SK-N-SH treated with all-trans-retinoic acid at 6 μM for 48 hours (cell line): ENCODE data around the gene SLITRK6.

Source experiments
- ARNTL ChIP-seq: fragments of 450-650 bp; formaldehyde crosslinking; IDR thresholded peaks from 2 replicates; pipeline ENCODE4 v1.5.0; 2020; ENCODE audit warnings: low read depth, mild to moderate bottlenecking, moderate library complexity, borderline replicate concordance
- ZFP30 ChIP-seq: fragments of 450-650 bp; formaldehyde crosslinking; IDR thresholded peaks from 2 replicates; pipeline ENCODE4 v1.5.0; 2022; ENCODE audit warnings: mild to moderate bottlenecking, moderate library complexity
- ZNF70 ChIP-seq: fragments of 450-650 bp; formaldehyde crosslinking; IDR thresholded peaks from 2 replicates; pipeline ENCODE4 v1.5.0; 2020; ENCODE audit warnings: mild to moderate bottlenecking, moderate library complexity
- TF ChIP-seq, protein P1 (sequence below): fragments of 250-450 bp; sonication (Bioruptor Pico); IDR thresholded peaks from 2 replicates; pipeline ENCODE4 v1.8.0; 2020; ENCODE audit warnings: mild to moderate bottlenecking, moderate library complexity, borderline replicate concordance
- TF ChIP-seq, protein P2 (sequence below): fragments of 250-450 bp; sonication (Bioruptor Pico); IDR thresholded peaks from 2 replicates; pipeline ENCODE4 v1.5.0; 2020; ENCODE audit warnings: mild to moderate bottlenecking, moderate library complexity

DNA sequence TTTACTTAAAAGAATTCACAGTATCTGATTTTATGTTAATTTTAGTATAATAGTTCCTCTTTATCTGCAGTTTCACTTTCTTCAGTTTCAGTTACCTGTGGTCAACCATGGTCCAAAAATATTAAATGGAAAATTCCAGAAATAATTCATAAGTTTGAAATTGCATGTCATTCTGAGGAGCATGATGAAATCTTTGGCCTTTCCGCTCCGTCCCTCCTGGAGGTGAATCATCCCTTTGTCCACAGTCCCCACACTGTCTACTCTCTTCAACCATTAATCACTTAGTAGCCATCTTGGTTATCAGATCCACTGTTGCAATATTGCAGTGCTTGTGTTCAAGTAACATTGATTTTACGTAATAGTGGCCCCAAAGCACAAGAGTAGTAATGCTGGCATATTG lies 26.9 kb downstream of the SLITRK6 start:
- TF ChIP-seq ARNTL (CRISPR knock-in tag) (no peak), ZFP30 (CRISPR knock-in tag) (no peak), ZNF70 (no peak)
- TF ChIP-seq, protein P1, sequence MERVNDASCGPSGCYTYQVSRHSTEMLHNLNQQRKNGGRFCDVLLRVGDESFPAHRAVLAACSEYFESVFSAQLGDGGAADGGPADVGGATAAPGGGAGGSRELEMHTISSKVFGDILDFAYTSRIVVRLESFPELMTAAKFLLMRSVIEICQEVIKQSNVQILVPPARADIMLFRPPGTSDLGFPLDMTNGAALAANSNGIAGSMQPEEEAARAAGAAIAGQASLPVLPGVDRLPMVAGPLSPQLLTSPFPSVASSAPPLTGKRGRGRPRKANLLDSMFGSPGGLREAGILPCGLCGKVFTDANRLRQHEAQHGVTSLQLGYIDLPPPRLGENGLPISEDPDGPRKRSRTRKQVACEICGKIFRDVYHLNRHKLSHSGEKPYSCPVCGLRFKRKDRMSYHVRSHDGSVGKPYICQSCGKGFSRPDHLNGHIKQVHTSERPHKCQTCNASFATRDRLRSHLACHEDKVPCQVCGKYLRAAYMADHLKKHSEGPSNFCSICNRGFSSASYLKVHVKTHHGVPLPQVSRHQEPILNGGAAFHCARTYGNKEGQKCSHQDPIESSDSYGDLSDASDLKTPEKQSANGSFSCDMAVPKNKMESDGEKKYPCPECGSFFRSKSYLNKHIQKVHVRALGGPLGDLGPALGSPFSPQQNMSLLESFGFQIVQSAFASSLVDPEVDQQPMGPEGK = no peak
- TF ChIP-seq, protein P2, sequence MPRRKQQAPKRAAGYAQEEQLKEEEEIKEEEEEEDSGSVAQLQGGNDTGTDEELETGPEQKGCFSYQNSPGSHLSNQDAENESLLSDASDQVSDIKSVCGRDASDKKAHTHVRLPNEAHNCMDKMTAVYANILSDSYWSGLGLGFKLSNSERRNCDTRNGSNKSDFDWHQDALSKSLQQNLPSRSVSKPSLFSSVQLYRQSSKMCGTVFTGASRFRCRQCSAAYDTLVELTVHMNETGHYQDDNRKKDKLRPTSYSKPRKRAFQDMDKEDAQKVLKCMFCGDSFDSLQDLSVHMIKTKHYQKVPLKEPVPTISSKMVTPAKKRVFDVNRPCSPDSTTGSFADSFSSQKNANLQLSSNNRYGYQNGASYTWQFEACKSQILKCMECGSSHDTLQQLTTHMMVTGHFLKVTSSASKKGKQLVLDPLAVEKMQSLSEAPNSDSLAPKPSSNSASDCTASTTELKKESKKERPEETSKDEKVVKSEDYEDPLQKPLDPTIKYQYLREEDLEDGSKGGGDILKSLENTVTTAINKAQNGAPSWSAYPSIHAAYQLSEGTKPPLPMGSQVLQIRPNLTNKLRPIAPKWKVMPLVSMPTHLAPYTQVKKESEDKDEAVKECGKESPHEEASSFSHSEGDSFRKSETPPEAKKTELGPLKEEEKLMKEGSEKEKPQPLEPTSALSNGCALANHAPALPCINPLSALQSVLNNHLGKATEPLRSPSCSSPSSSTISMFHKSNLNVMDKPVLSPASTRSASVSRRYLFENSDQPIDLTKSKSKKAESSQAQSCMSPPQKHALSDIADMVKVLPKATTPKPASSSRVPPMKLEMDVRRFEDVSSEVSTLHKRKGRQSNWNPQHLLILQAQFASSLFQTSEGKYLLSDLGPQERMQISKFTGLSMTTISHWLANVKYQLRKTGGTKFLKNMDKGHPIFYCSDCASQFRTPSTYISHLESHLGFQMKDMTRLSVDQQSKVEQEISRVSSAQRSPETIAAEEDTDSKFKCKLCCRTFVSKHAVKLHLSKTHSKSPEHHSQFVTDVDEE = no peak
